Measurements from ENCODE around the gene THBS1. TPM values are rescaled to one million over a fixed set of nuclear protein-coding genes. Genes with fewer than 3 reads are reported as not detected.

Gene THBS1
- total RNA-seq, 2 experiments from 2014 or later, result 9.5 to 10.5 TPM

- intact Hi-C loops (cut with DNase I, micrococcal nuclease), result loop anchor here (5.0 to 10.0 kb wide), 5 partner anchors 458 to 1140 kb away; no protein-coding TSS in a partner anchor
- Histone ChIP-seq H3K4me1 (ENCODE audit: insufficient read depth, low read length) (peaks cover 22% of the 10 kb centered on the region), H3K36me3 (ENCODE audit: insufficient read depth, low read length) (no peaks in the 10 kb centered on the region), H3K9me3 (ENCODE audit: control insufficient read depth in 1 of 2, insufficient read depth in 1 of 2, low read length in 2 of 2) (peaks cover 0 to 13% of the 10 kb centered on the region in 2 experiments), H3K27me3 (ENCODE audit: control insufficient read depth in 1 of 2, insufficient read depth in 2 of 2, low read length in 2 of 2) (peaks cover 14% of the 10 kb centered on the region in 2 experiments), H3K27ac (ENCODE audit: low read depth in 1 of 2, low read length in 2 of 2) (no peak overlapping the region), H3K4me3 (ENCODE audit: low read length) (no peak overlapping the region)
- POLR2A ChIA-PET, result no interaction called here
- Mint-ChIP-seq H3K27me3 (peaks cover 37% of the 10 kb centered on the region), H3K4me3 (no peak overlapping the region), H3K9me3 (no peaks in the 10 kb centered on the region), H3K4me1 (ENCODE audit: low read depth) (peaks cover 12% of the 10 kb centered on the region), H3K27ac (no peak overlapping the region), H3K36me3 (ENCODE audit: low read depth) (no peaks in the 10 kb centered on the region)
- DNase-seq (no peak), ATAC-seq (ENCODE audit: poor library complexity) (no peak)
- CTCF ChIA-PET, result no interaction called here
- TF ChIP-seq CTCF (IDR thresholded peaks at IDR 0.05), result no peak
Observed at GRCh38 chr15:39584662-39585388, 3.9 kb downstream of the THBS1 start.

- no peak overlapping the region for H3K27ac ChIP-seq (ENCODE audit: low read depth in 1 of 2, low read length in 2 of 2)
- Mint-ChIP-seq H3K9me3 (no peaks in the 10 kb centered on the region), H3K27me3 (peaks cover 34% of the 10 kb centered on the region), H3K4me3 (no peak overlapping the region), H3K27ac (no peak overlapping the region), H3K4me1 (ENCODE audit: low read depth) (peaks cover 10% of the 10 kb centered on the region), H3K36me3 (ENCODE audit: low read depth) (no peaks in the 10 kb centered on the region)
- POLR2A ChIA-PET, result no interaction called here
- CTCF ChIA-PET, result no interaction called here
- H3K4me3 ChIP-seq (ENCODE audit: low read length), result no peak overlapping the region
- H3K36me3 ChIP-seq (ENCODE audit: insufficient read depth, low read length), result no peaks in the 10 kb centered on the region
- H3K4me1 ChIP-seq (ENCODE audit: insufficient read depth, low read length), result peaks cover 16% of the 10 kb centered on the region
- intact Hi-C loops (cut with DNase I, micrococcal nuclease), result loop anchor here in 1 of 2 experiments (10.0 kb wide), 2 partner anchors 861 to 1141 kb away; no protein-coding TSS in a partner anchor
- peaks cover 0 to 13% of the 10 kb centered on the region in 2 experiments for H3K9me3 ChIP-seq (ENCODE audit: control insufficient read depth in 1 of 2, insufficient read depth in 1 of 2, low read length in 2 of 2)
- TF ChIP-seq CTCF (IDR thresholded peaks at IDR 0.05), result no peak
- H3K27me3 ChIP-seq (ENCODE audit: control insufficient read depth in 1 of 2, insufficient read depth in 2 of 2, low read length in 2 of 2), result peaks cover 12 to 14% of the 10 kb centered on the region in 2 experiments
- ATAC-seq (ENCODE audit: poor library complexity), result no peak
- no peak for DNase-seq
Observed at GRCh38 chr15:39585389-39585841, 4.5 kb downstream of the THBS1 start.

- no peaks in the 10 kb centered on the region for H3K9me3 Mint-ChIP-seq
Observed at GRCh38 chr15:39585871-39586301, 5.0 kb downstream of the THBS1 start.

More at GRCh38 chr15:39585871-39586301, 5.0 kb downstream of the THBS1 start:
- no peak for TF ChIP-seq CTCF (IDR thresholded peaks at IDR 0.05)
- no peak for DNase-seq
- no peak overlapping the region for H3K4me3 ChIP-seq (ENCODE audit: low read length)
- intact Hi-C loops (cut with DNase I, micrococcal nuclease), result loop anchor here in 1 of 2 experiments (10.0 kb wide), 2 partner anchors 861 to 1141 kb away; no protein-coding TSS in a partner anchor
- Mint-ChIP-seq H3K4me3 (no peak overlapping the region), H3K4me1 (ENCODE audit: low read depth) (peaks cover 10% of the 10 kb centered on the region), H3K27ac (no peak overlapping the region), H3K27me3 (peaks cover 34% of the 10 kb centered on the region), H3K36me3 (ENCODE audit: low read depth) (no peaks in the 10 kb centered on the region)
- no peaks in the 10 kb centered on the region for H3K36me3 ChIP-seq (ENCODE audit: insufficient read depth, low read length)
- CTCF ChIA-PET, result no interaction called here
- H3K27me3 ChIP-seq (ENCODE audit: control insufficient read depth in 1 of 2, insufficient read depth in 2 of 2, low read length in 2 of 2), result peaks cover 8 to 14% of the 10 kb centered on the region in 2 experiments
- peaks cover 12% of the 10 kb centered on the region for H3K4me1 ChIP-seq (ENCODE audit: insufficient read depth, low read length)
- POLR2A ChIA-PET, result no interaction called here
- ATAC-seq (ENCODE audit: poor library complexity), result no peak
- peaks cover 0 to 10% of the 10 kb centered on the region in 2 experiments for H3K9me3 ChIP-seq (ENCODE audit: control insufficient read depth in 1 of 2, insufficient read depth in 1 of 2, low read length in 2 of 2)
- no peak overlapping the region for H3K27ac ChIP-seq (ENCODE audit: low read depth in 1 of 2, low read length in 2 of 2)

All from CD4-positive, alpha-beta T cell (primary cell).